SU-DHL-6 (cell line): ENCODE results near the gene HJURP.
A peak's percentile ranks its signal among the peaks of the same experiment; 100 is the strongest.

ENCODE experiments used
- H2AFZ ChIP-seq: fragments of 200-600 bp; sonication (generic); 2 replicates; pipeline ENCODE4 v1.6.1; 2014; ENCODE audit warnings: low read depth, mild to moderate bottlenecking, moderate library complexity, mixed read lengths, antibody characterized with exemption, low read length; ENCODE audit not compliant: severe bottlenecking
- H3F3A ChIP-seq: fragments of 200-600 bp; shearing (Covaris generic); 2 replicates; pipeline ENCODE4 v1.6.0; 2016; ENCODE audit warnings: antibody characterized with exemption, mild to moderate bottlenecking; ENCODE audit not compliant: insufficient read depth
- H3K27ac ChIP-seq: fragments of 200-600 bp; sonication (generic); 2 replicates; pipeline ENCODE4 v1.5.1; 2016; ENCODE audit warnings: low read depth, mild to moderate bottlenecking, low read length, moderate library complexity, mixed read lengths
- H3K27me3 ChIP-seq: fragments of 200-600 bp; sonication (generic), shearing (Covaris generic); 2 replicates; pipeline ENCODE4 v1.6.0; 2014; ENCODE audit warnings: mild to moderate bottlenecking, low read length
- H3K36me3 ChIP-seq: fragments of 200-600 bp; sonication (generic); 2 replicates; pipeline ENCODE4 v1.6.1; 2014; ENCODE audit warnings: mild to moderate bottlenecking, low read length, mixed read lengths
- H3K4me2 ChIP-seq: fragments of 300-600, 200-600 bp; shearing (Covaris generic), sonication (generic); 2 replicates; pipeline ENCODE4 v1.6.0; 2014; ENCODE audit warnings: low read length, low read depth, mild to moderate bottlenecking; ENCODE audit not compliant: poor library complexity, severe bottlenecking
- H3K4me3 ChIP-seq: fragments of 200-600 bp; sonication (generic); 2 replicates; pipeline ENCODE4 v1.5.1; 2014; ENCODE audit warnings: antibody characterized with exemption, low read length, mild to moderate bottlenecking, mixed read lengths; ENCODE audit not compliant: insufficient read depth, poor library complexity, severe bottlenecking
- H3K79me2 ChIP-seq: fragments of 200-600 bp; sonication (generic); 2 replicates; pipeline ENCODE4 v1.6.1; 2014; ENCODE audit warnings: mild to moderate bottlenecking, low read length, moderate library complexity; ENCODE audit not compliant: insufficient read depth
- H3K9ac ChIP-seq: fragments of 200-600 bp; sonication (generic); 2 replicates; pipeline ENCODE4 v1.7.0; 2014; ENCODE audit warnings: mild to moderate bottlenecking, low read length
- H3K9me2 ChIP-seq: fragments of 200-600 bp; sonication (generic); replicated peaks from 2 replicates; pipeline ENCODE4 v1.6.1; 2014; ENCODE audit warnings: low read length; ENCODE audit not compliant: insufficient read depth
- H3K9me3 ChIP-seq: fragments of 200-600 bp; sonication (generic); 2 replicates; pipeline ENCODE4 v1.6.1; 2014; ENCODE audit warnings: low read length, mixed read lengths; ENCODE audit not compliant: insufficient read depth
- H4K20me1 ChIP-seq: fragments of 200-600 bp; sonication (generic); 2 replicates; pipeline ENCODE4 v1.6.1; 2014; ENCODE audit warnings: low read depth, mild to moderate bottlenecking, antibody characterized with exemption, low read length, moderate library complexity, mixed read lengths
- EZH2phosphoT487 ChIP-seq: fragments of 200-600 bp; sonication (generic), shearing (Covaris generic); conservative IDR thresholded peaks from 2 replicates; pipeline ENCODE4 v1.6.1; 2018; ENCODE audit warnings: mild to moderate bottlenecking, antibody characterized with exemption, low read length, moderate library complexity, mixed read lengths
- TF ChIP-seq, protein P1 (sequence below): fragments of 200-600 bp; sonication (generic); IDR thresholded peaks from one replicate; pipeline ENCODE4 v1.5.1; 2017; ENCODE audit warnings: antibody characterized with exemption, mild to moderate bottlenecking, low read length, moderate library complexity; ENCODE audit not compliant: insufficient read depth, poor library complexity, severe bottlenecking

Gene HJURP

DNA sequence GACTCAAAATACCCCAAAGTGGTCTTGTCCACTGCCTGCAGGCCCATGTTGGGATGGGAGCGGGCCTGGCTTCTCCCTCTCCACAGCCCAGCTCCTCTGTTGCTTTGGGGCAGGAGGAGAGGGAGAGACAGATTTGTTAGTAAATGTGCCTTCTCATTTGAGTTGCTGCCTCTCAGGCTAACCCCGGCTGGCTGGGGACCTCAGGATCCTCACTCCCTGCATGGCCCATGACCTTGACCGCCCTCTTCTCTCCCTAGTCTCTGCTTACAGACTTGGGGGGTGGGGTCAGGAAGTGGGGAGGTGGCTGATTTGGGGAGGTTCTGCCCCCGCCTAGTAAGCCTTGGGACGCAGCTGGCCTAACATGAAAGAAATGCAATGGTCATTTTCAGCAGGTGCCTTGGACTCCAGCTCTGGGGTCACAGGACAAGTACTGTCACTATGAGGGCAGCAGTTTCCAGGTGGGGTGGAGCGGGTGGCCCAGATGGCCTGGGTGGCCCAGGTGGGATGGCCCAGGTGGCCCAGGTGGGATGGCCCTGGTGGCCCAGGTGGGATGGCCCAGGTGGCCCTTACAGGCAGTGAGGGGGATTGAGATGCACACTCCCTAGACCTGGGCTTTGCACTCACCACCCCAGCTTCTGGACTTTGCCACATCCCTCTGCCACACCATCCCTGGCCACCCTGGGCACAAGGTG is 24.1 kb downstream of the HJURP start:
- no peak overlapping the region for H3K4me3 ChIP-seq
- no peaks in the 10 kb centered on the region for H3K79me2 ChIP-seq
- H3K27ac ChIP-seq = peak overlapping the region; percentile 90
- H3K4me2 ChIP-seq = peak overlapping the region; percentile 56
- H3K9ac ChIP-seq = no peak overlapping the region
- no peak overlapping the region for H2AFZ ChIP-seq
- H3K27me3 ChIP-seq = no peaks in the 10 kb centered on the region
- TF ChIP-seq, protein P1, sequence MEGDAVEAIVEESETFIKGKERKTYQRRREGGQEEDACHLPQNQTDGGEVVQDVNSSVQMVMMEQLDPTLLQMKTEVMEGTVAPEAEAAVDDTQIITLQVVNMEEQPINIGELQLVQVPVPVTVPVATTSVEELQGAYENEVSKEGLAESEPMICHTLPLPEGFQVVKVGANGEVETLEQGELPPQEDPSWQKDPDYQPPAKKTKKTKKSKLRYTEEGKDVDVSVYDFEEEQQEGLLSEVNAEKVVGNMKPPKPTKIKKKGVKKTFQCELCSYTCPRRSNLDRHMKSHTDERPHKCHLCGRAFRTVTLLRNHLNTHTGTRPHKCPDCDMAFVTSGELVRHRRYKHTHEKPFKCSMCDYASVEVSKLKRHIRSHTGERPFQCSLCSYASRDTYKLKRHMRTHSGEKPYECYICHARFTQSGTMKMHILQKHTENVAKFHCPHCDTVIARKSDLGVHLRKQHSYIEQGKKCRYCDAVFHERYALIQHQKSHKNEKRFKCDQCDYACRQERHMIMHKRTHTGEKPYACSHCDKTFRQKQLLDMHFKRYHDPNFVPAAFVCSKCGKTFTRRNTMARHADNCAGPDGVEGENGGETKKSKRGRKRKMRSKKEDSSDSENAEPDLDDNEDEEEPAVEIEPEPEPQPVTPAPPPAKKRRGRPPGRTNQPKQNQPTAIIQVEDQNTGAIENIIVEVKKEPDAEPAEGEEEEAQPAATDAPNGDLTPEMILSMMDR = no peak
- TF ChIP-seq EZH2phosphoT487 = no peak
- H4K20me1 ChIP-seq = no peaks in the 10 kb centered on the region
- H3K9me3 ChIP-seq = no peaks in the 10 kb centered on the region
- H3K9me2 ChIP-seq = no peaks in the 10 kb centered on the region
- H3F3A ChIP-seq = peaks cover 40% of the 10 kb centered on the region
- no peaks in the 10 kb centered on the region for H3K36me3 ChIP-seq

DNA sequence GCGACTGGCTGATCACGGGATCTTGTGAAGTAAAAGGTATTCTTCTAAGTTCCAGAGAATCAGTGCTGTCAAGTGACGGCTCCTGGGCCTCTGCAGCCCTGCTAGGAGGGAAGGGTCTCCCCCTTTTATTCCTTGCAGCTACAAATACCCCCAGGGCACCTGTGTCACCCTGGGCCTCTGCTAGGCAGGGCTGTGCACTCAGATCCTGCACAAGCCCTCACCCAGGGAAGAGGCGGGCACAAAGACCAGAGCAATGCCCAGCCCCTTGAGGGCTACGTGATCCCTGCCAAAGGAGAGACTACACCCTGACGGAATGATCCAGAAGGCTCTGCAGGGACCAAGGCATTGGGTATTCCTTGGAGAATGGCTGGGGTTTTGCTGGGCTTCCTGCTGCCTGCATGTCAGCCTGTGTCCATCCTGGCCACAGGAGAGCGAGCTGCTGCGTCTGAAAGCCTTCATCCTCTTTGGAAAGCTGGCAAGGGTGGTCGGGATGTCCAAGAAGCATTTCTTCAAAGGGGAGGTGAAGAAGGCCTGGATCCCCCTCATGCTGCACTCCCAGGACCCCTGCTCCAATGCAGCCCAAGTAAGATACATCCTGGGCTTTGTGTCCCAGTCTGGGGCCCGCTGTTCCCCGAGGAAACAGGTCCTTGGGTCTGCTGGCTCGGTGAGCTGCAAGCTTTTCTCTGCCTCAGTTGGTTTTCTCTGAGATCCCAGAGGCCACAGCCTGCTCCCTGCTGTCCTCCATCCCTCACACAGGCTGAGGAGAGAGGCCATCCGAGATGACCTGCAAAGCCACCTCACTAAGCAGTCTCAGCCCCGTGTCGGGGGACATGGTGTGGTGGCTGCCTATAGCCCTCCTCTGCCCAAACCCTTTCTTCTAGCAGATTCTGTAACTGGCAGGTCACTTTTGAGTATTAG is 24.9 kb downstream of the HJURP start:
- Histone ChIP-seq H3K9me2 (no peaks in the 10 kb centered on the region), H4K20me1 (no peaks in the 10 kb centered on the region), H3K4me2 (no peak overlapping the region), H3K27ac (no peak overlapping the region), H3F3A (peaks cover 32% of the 10 kb centered on the region), H3K9ac (no peak overlapping the region), H3K27me3 (no peaks in the 10 kb centered on the region), H3K9me3 (no peaks in the 10 kb centered on the region), H3K4me3 (no peak overlapping the region), H3K79me2 (no peaks in the 10 kb centered on the region), H2AFZ (no peak overlapping the region), H3K36me3 (no peaks in the 10 kb centered on the region)
- TF ChIP-seq, protein P1 = no peak
- no peak for TF ChIP-seq EZH2phosphoT487

DNA sequence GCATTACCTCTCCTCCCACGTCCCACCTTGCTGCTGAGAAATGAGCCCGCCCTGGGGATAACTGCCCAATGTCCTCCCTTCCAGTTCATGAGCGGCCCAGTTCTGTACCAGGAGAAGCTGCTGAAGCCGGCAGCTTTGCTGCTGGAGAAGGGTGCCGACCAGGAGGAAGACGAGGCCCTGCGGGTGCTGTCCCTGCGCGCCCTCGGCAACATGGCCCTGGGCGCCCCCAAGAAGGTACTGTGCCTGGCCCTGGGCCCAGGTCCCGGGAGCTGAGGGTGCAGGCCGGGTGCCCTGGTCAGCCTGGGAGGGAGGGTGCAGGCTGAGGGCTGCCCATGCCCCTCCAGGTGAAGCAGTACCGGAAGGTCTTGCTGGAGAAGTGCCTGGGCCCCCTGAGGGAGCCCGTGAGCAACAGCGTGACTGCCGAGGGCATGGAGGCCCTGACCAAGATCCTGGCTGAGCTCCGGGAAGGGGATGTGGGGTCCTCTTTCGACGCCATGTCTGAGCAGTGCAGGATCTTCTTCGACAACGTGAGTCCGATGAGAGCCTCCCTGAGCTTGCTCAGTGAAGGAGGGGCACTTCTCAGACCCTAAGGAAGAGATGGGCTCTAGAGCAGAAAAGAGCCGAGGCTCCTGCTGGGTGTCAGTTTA is 25.7 kb downstream of the HJURP start:
- H3K36me3 ChIP-seq = no peaks in the 10 kb centered on the region
- H3K9me3 ChIP-seq = no peaks in the 10 kb centered on the region
- no peak overlapping the region for H2AFZ ChIP-seq
- H3K27me3 ChIP-seq = no peaks in the 10 kb centered on the region
- no peak overlapping the region for H3K9ac ChIP-seq
- H3K79me2 ChIP-seq = no peaks in the 10 kb centered on the region
- H4K20me1 ChIP-seq = no peaks in the 10 kb centered on the region
- no peak overlapping the region for H3K4me3 ChIP-seq
- peaks cover 24% of the 10 kb centered on the region for H3F3A ChIP-seq
- no peak overlapping the region for H3K27ac ChIP-seq
- no peak for TF ChIP-seq EZH2phosphoT487
- TF ChIP-seq, protein P1 = no peak
- H3K9me2 ChIP-seq = no peaks in the 10 kb centered on the region
- H3K4me2 ChIP-seq = no peak overlapping the region
